HG02970 (cell line): Measurements from ENCODE around the gene USP7.
"Not testable (repeated sequence)": the region's sequence is repeated elsewhere in the genome, so short reads cannot be mapped to it uniquely, and the experiment has no call there.

ENCODE experiments used
- ATAC-seq: cut with Tn5 transposase; IDR thresholded peaks from one replicate; pipeline ENCODE4 v1.9.1; 2021; ENCODE audit warnings: mild to moderate bottlenecking, moderate library complexity, moderate number of reproducible peaks; ENCODE audit not compliant: unreplicated experiment, low FRiP score

Gene USP7

DNA sequence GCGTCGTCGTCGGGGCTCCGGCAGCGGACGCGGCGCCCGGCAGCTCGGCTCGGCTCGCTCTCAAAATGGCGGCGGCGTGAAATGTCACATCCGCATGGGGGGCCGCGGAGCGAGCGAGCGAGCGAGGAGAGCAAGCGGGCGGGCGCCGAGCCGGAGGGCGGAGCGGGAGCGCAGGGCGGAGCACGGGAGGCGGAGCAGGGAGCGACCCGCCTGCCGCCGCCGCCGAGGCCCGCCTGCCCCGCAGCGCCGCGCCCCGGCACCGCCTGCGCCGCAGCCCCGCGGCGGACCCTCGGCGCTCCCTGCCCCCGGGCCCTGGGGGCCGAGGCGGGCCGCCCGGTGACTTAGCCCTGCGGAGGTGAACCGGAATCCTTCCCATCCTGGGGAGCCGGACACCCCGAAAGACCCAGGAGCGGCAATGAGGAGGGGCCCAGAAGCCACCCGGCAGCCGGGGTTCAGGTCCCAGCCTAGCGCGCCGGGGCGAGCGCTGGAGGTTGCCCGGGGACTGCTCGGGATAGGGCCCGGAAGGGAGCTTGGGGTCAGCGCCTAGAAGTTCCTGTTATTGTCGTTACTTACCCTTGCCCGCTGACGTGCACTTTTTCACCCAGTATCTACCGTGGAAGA is at the start of gene USP7:
Gene USP7, minus strand, starts transcription at position 86 of the 621 bp plus-strand sequence. CDS start 621 bp downstream, outside the sequence.
- peak; percentile 81 for ATAC-seq

DNA sequence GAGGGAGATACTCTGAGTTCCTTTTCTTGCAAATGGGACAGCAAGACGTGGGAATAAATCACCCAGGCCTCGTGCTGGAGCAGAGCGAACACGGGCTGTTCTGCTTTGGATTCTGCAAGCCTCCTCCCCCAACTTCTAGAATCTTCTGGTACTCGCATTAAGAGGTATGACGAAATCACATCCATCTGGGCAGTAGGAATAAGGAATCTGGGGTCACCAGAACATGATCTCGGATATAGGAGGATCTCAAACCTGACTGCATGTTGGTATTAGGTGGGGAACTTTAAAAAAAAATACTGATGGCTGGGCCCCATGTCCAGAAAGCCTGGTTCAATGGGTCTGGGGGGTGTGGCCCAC is 49.8 kb upstream of the USP7 start:
- no peak for ATAC-seq

DNA sequence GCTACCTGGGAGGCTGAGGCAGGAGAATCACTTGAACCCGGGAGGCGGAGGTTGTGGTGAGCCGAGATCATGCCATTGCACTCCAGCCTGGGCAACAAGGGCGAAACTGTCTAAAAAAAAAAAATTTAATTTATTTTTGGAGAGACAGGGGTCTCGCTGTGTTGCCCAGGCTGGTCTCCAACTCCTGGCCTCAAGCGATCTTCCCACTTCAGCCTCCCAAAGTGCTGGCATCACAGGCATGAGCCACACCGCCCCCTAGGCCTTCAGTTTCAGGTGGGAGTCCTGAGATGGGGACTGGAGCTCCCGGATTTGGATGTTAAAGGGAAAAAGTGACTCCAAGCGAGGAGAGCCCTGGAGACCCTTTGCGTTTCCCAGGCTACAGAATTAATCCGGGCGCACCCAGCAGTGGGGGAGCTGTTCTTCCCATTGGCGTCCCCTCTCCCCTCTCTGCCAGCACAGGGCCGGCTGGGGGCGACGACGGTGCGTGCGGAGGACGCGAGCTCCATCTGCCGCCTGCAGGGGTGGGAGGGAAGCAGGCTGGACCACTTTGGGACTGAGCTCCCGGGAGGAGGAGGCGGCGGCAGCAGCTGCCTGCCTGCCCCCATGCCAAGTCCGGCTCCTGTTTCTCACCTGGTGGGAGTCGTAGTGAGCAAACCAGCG is 49.3 kb upstream of the USP7 start:
- no peak for ATAC-seq

DNA sequence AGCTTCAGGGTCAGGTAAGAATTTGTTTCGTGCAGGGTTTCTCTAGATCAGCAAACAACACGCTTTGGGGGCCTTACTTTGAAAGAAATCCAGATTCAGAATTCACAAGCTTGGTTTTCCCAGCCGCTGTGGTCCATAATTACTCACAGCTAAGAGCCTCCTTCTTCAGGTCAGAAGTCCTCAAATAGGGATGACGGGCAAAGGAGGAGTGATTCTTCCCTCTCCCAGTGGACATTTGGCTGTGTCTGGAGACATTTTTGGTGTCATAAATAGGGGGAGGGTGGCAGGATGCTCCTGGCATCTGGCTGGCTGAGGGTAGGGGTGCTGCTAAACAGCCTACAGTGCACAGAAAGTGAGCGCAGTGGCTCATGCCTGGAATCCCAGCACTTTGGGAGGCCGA is 48.6 kb upstream of the USP7 start:
- no peak for ATAC-seq

DNA sequence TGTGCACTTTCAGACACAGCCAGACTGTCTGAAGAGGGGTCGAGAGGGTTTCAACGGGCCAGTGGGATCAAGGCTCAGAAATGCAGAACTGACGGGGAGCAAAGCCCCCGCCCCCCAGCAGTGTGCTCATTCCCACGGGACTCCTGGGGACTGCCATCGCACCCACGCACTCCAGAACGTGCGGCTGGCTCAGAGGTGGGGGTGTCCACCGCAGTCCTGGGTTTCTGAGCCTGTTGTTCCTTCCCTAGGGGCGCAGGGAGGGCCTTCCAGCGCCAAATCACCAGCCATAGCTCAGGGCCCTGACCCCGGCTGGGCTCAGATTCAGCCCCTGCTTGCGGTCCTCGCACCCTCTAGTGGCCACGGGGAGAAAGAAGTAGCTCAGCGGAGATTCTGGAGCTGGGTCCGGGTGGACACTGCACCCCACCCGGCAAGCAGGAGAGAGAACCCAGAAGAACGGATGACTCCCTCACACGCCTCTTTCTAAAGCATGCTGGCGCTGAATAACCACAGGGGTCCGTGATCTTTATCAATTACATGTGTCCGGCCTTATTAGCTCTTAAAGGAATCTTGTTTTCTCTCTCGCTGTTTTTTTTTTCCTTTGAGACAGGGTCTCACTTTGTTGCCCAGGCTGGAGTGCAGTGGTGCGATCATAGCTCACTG is 45.0 kb upstream of the USP7 start:
- peak; percentile 80 for ATAC-seq

DNA sequence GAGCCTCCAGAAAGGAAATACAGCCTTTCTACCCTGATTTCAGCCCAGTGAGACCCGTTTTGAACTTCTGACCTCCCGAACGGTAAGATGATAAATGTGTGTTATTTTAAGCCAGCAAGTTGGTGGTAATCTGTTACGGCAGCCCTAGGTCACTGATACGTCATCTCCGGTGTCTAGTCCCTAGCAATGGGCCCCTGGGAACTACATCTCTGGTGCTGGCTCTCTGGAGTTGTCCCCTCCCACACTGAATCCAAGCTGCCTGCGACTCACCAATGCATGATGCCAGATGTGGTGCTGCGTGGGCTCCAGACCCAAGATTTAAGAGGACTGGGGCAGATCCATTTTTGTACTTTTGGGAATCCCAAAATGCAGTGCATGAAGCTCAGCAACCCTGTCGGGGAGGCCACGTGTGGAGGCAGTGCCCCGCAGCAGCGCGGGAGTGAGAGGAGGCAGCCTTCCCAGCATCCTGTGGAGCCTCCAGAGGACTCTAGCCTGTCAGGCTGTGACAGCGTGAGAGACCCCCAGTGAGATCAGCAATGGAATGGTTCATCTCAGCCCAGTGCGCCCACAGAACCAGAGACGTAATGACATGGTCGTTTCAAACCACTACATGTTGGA is 43.6 kb upstream of the USP7 start:
- ATAC-seq: no peak

DNA sequence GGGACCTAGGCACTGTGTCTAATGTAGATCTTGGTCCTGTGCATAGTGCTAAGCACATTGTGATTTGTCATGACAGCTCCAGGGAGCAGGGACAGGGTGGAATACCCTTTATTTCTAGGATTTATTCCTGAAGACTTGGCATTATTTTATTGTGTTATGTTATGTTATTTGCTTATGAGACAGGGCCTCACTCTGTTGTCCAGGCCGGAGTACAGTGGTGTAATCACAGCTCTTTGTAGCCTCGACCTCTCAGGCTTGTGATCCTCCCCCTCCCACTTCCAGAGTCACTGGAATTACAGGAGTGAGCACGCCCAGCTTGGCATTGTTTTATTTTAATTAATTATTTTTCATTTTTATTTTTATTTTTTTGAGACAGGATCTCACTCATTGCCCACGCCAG is 40.5 kb upstream of the USP7 start:
- no peak for ATAC-seq

DNA sequence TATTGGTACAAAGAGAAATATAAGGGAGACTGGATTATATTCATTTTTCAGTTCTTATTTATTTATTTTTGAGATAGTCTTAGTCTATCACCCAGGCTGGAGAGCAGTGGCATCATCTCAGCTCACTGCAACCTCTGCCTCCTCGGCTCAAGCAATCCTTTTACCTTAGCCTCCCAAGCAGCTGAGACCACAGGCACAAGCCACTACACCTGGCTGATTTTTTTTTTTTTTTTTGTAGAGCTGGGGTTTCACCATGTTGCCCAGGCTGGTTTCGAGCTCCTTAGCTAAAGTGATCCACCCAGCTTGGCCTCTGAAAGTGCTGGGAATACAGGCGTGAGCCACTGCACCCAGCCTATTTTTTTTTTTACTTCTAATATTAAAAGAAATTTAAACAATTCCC is 40.1 kb upstream of the USP7 start:
- ATAC-seq: no peak

DNA sequence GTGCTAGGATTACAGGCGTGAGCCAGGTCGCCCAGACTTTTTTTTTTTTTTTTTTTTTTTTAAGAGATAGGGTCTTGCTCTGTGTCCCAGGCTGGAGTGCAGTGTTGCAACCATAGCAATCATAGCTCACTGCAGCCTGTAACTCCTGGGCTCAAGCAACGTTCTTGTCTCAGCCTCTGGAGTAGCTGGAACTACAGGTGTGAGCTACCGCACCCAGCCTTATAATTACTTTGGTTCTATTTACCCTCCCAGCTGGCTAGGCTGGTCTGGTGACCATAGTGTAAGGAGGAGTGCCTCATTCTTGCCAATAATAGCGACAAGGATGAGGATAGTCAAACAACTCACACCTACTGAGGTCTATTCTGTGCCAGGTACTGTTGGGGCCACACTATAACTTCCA is 39.6 kb upstream of the USP7 start:
- no peak for ATAC-seq

DNA sequence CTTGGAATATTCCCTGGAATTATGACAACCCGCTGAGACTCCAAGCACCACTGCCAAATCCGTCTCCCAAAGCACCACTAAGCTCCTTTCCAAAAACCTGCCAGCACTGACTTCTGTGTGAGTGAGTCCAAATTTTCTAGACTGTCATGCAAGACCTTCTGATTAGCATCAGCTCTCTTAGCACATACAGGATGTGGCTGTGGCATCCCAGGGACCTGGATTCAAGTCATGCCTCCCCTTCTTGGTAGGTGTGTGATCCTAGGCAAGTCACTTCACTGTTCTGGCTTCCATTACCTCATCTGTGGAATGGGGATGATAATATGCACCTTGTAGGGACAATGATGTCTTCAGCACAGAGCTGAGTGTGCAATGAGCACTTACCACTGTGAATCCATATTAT is 38.3 kb upstream of the USP7 start:
- no peak for ATAC-seq

DNA sequence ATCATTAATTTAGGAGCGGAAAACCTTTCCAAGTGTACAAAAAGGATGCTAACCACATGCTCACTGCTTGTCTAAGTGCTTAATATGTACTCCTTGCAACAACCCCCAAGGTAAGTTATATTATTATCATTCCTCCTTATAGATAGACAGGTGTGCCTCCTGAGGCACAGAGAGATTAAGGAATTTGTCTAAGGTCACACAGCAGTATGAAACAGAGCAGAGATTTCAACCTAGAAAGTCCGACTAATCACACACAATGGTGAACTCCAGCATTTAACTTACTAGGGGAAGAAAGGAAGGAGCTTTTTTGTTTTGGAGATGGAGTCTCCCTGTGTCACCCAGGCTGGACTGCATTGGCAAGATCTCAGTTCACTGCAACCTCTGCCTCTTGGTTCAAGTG is 37.0 kb upstream of the USP7 start:
- ATAC-seq: no peak

DNA sequence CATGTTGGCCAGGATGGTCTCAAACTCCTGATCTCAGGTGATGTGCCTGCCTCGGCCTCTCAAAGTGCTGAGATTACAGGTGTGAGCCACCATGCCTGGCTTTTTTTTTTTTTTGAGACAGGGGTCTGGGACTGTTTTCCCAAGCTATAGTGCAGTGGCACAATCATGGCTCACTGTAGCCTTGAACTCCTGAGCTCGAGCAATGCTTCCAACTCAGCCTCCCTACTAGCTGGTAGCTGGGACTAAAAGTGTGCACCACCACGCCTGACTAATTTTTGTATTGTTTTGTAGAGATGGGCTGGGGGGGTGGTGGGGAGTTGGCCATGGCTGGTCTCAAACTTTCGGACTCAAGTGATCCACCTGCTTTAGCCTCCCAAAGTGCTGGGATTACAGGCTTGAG is 36.1 kb upstream of the USP7 start:
- no peak for ATAC-seq

DNA sequence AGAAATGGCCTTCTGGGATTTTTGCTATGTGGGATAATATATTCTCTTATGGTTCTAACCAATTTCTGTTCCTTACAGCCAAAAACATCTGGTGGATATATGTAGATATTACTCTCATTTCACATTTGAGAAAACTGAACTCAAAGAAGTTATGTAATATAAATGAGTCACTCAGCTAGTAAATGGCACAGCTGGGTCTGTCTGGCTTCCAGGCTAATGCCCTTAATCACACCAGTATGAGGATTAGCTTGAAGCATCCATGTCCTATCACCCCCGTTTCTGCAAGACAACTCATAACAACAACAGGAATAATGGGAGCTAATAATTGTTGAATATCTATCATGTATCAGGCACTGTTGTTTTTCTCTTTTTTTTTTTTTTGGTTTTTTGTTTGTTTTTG is 34.4 kb upstream of the USP7 start:
- ATAC-seq: no peak

DNA sequence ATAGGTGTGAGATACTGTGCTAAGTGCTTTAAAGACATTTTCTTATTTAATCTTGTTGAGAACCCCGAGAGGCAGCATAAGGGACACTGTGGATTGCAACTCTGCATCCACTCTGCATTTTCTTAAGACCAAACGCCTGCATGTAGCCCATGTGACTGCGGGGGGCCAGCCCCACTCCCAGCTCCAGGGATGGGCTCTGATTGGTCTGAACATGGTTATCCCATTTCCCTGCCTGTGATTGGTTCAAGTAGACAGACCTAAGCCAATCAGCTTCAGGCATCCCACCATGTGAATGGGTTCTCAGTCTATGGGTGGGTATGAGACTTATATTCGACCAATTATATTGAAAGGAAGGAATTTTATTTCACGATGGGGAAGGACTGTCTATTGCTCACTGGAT is 33.2 kb upstream of the USP7 start:
- ATAC-seq: no peak

DNA sequence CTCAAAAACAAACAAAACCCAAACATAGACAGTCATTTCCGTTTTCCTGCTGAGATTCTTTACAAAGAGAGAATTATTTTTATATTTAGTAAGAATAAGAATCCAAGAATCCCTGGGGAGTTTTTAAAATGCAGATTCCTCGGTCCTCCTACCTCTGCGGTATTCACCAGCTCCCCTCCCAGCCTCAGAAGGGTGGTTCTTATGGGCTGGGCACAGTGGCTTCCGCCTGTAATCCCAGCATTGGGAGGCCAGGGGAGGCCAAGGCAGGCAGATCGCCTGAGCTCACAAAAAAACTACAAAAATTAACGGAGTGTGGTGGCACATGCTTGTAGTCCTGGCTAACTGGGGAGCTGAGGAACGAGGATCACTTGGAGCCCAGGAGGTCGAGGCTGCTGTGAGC is 26.7 kb upstream of the USP7 start:
- ATAC-seq: no peak

DNA sequence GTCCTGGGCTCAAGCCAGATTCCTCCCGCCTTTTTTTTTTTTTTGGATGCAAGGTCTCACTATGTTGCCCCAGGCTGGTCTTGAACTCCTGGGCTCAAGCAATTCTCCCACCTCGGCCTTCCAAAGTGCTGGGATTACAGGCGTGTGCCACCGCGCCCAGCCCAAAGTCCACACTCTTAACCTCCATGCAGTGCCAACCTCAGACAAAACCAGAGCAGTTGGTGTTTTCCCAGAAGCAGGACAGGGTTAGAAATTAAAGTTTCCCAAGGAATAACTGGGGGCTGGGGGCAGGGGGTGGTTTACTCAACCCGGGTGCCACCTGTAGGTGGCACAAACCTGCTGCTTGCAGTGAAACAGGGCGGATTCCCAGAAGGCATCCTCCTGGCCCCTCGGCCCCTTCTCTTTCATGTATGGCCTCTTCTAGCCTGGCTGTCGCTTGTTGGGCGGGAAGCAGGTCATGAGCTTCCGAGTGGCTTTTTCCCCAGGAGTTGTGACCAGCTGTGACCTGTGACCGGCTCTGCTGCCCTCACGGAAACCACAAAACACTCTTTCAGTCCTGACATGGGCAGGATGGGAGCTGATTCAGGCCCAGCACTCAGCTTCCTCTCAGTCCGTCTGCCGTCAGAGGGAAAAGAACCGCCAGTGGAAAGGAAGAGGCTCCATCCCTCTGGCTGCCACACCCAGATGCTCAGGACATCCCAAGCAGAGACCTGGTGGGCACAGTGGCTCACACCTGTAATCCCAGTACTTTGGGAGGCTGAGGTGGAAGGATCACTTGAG is 25.6 kb upstream of the USP7 start:
- ATAC-seq: no peak

DNA sequence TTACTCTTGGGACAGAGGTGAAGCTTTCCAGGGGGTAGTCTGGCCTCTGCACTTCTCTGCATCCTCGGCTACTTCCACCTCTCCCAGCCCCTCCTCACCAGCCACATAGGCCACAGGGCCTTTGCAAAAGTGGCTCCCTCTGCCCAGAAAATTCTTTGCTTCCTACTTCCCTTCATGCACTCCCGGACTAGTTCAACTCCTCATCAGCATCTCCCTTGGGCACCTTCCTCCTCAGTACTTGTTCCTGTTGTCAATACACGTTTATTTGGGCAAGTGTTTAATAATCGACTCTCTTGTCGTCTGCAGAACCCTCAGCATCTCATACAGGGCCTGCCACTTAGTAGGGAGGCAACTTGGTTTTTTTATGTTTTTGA is 23.1 kb upstream of the USP7 start:
- ATAC-seq: no peak

DNA sequence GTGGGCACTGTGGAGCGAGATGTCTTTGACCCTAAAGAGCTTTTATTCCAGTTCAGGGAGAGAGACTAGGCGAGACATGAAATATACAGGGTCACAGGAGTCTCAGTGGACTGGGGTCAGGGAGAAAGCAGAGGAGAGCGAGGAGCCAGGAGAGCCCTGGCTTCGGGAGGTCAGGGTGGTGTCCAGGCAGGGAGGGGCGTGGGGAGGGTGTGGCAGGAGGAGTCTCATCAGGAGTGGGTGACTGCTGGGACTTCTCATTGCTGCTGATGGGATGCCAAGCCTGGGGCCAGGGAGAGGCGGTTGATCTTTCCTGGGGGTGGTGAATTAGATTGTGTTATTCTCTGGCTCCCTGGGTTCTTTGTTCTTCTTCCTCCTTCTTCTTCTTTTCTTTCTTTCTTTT is 22.4 kb upstream of the USP7 start:
- no peak for ATAC-seq

DNA sequence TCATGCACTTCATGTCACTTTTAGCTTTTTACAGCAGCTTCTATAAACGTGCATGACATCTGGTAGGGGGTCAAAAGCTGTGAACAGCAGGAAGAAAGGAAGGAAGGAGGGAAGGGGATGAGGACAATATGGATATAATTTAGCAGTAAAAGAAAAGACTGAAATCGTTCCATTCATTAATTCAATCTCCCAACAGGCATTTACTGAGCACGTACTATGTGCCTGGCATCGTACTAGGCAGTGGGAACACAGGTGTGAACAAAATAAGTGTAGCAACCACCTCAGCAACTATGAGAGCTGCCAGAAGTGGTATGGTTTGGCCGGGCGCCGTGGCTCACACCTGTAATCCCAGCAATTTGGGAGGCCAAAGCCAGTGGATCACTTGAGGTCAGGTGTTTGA is 19.1 kb upstream of the USP7 start:
- no peak for ATAC-seq

DNA sequence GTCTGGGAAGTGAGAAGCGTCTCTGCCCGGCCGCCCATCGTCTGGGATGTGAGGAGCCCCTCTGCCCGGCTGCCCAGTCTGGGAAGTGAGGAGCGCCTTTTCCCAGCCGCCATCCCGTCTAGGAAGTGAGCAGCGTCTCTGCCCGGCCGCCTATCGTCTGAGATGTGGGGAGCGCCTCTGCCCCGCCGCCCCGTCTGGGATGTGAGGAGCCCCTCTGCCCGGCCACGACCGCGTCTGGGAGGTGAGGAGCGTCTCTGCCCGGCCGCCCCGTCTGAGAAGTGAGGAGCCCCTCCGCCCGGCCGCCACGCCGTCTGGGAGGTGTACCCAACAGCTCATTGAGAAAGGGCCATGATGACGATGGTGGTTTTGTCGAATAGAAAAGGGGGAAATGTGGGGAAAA is 18.2 kb upstream of the USP7 start:
- not testable (repeated sequence) for ATAC-seq

DNA sequence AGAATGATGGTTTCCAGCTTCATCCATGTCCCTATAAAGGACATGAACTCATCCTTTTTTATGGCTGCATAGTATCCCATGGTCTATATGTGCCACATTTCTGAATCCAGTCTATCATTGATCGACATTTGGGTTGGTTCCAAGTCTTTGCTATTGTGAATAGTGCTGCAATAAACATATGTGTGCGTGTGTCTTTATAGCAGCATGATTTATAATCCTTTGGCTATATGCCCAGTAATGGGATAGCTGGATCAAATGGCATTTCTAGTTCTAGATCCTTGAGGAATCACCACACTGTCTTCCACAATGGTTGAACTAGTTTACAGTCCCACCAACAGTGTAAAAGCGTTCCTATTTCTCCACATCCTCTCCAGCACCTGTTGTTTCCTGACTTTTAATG is 12.5 kb upstream of the USP7 start:
- not testable (repeated sequence) for ATAC-seq
